Measurements from ENCODE around the gene SORCS1. TPM values are rescaled to one million over a fixed set of nuclear protein-coding genes. Genes with fewer than 3 reads are reported as not detected.
A peak's percentile ranks its signal among the peaks of the same experiment; 100 is the strongest.

The SORCS1 gene
- total and polyA plus RNA-seq, 2 of the 8 experiments (the other 6 are each of a cell fraction or from before 2014, with no cell fraction given), result 4.1 to 4.6 TPM

GRCh38 chr10:107103174-107104025 lies 61.1 kb downstream of the SORCS1 start:
- Histone ChIP-seq H3K56ac (replicated peaks; ENCODE audit: insufficient read length, low read depth, low read length) (no peak overlapping the region), H3K9me3 (ENCODE audit: insufficient read depth in 2 of 2, low read depth in 1 of 2, low read length in 1 of 2) (peaks cover under 1 to 3% of the 10 kb centered on the region in 2 experiments; a peak in 1 of 4 replicates), H2BK120ac (replicated peaks; ENCODE audit: low read depth, low read length) (no peak overlapping the region), H3K27ac (ENCODE audit: low read depth, low read length) (no peak overlapping the region), H3K18ac (ENCODE audit: extremely low read depth, low read length) (no peak overlapping the region; the same call in 1 of the 2 replicates), H2AFZ (ENCODE audit: low read length) (no peak overlapping the region), H4K20me1 (replicated peaks in 1 of 2; ENCODE audit: control insufficient read depth in 1 of 2, insufficient read depth in 2 of 2, low read length in 2 of 2) (no peaks in the 10 kb centered on the region), H3K4ac (replicated peaks; ENCODE audit: insufficient read length, low read depth, low read length) (no peak overlapping the region), H2BK12ac (ENCODE audit: low read depth, low read length) (no peak overlapping the region), H2AK5ac (ENCODE audit: low read depth, low read length) (no peak overlapping the region), H3K79me2 (ENCODE audit: control insufficient read depth in 1 of 2, insufficient read depth in 2 of 2, low read length in 2 of 2) (no peaks in the 10 kb centered on the region), H2BK5ac (ENCODE audit: low read depth, low read length) (no peak overlapping the region), H3K14ac (ENCODE audit: insufficient read length) (no peak overlapping the region), H3K9ac (replicated peaks in 1 of 4; ENCODE audit: extremely low read depth in 1 of 4, low read depth in 3 of 4, low read length in 3 of 4) (peak overlapping the region in 1 of 4 experiments; percentile 16; a peak in 2 of 7 replicates), H4K5ac (ENCODE audit: insufficient read length, low read depth, low read length) (peak overlapping the region; percentile 26), H3K27me3 (replicated peaks in 1 of 4; ENCODE audit: control insufficient read depth in 3 of 4, extremely low read depth in 1 of 4, insufficient read depth in 3 of 4, low read length in 3 of 4) (no peaks in the 10 kb centered on the region), H3K36me3 (ENCODE audit: control insufficient read depth in 2 of 4, insufficient read depth in 4 of 4, low read length in 3 of 4) (no peaks in the 10 kb centered on the region), H3K4me3 (ENCODE audit: extremely low read depth in 1 of 4, insufficient read depth in 2 of 4, low read depth in 3 of 4, low read length in 4 of 4) (peak overlapping the region in 1 of 4 experiments; percentile 25; a peak in 1 of 8 replicates), H2BK15ac (ENCODE audit: low read length) (no peak overlapping the region), H4K8ac (ENCODE audit: extremely low read depth, insufficient read depth, low read length) (no peak overlapping the region), H3K79me1 (ENCODE audit: low read depth, low read length) (no peaks in the 10 kb centered on the region), H3K23me2 (ENCODE audit: low read depth, low read length) (no peaks in the 10 kb centered on the region), H3K4me1 (replicated peaks in 1 of 4; ENCODE audit: control insufficient read depth in 3 of 4, insufficient read depth in 4 of 4, low read length in 3 of 4) (peaks cover 0 to 13% (median 7%) of the 10 kb centered on the region in 4 experiments; a peak in 4 of 7 replicates), H2BK20ac (ENCODE audit: low read length) (no peak overlapping the region), H4K91ac (replicated peaks; ENCODE audit: insufficient read length, low read length) (no peak overlapping the region), H3K4me2 (ENCODE audit: insufficient read depth in 1 of 2, low read depth in 2 of 2, low read length in 2 of 2) (peak overlapping the region in 1 of 2 experiments; percentile 40; a peak in 3 of 4 replicates), H3K23ac (ENCODE audit: insufficient read length) (no peak overlapping the region)
- FAIRE-seq (no peak), DNase-seq (ENCODE audit: low read depth in 1 of 2, low spot score in 2 of 2) (no peak)
- CTCF ChIA-PET (ENCODE audit: partially characterized antibody), result no interaction called here
- WGBS, 2 experiments (ENCODE audit: extremely low coverage in 1 of 2, insufficient coverage in 1 of 2, insufficient read length in 1 of 2, insufficient replicate concordance in 2 of 2, low coverage in 1 of 2, low lambda C conversion rate in 2 of 2, missing lambda C conversion rate in 1 of 2), result 78% methylated on average over 8 of the region's 8 CpGs; no CpG with 5 or more reads in 1 of the 2 experiments
- POLR2A ChIA-PET (ENCODE audit: partially characterized antibody), result interaction anchor here (0.9 kb wide), 1 partner anchor 55 kb away, joined by 3 read pairs; no protein-coding TSS in a partner anchor
- TF ChIP-seq YY1 (IDR thresholded peaks at IDR 0.05; ENCODE audit: low read depth, low read length), result no peak
- TF ChIP-seq HDAC2 (IDR thresholded peaks at IDR 0.05; ENCODE audit: borderline replicate concordance in 1 of 2, low read depth in 2 of 2, low read length in 2 of 2), result no peak
- TF ChIP-seq CBX8 (IDR thresholded peaks at IDR 0.05; ENCODE audit: borderline replicate concordance, low read depth, low read length), result no peak
- TF ChIP-seq NANOG (IDR thresholded peaks at IDR 0.05; ENCODE audit: insufficient read depth, low read depth, low read length, poor library complexity, severe bottlenecking), result no peak
- TF ChIP-seq POLR2A (IDR thresholded peaks at IDR 0.05; ENCODE audit: control extremely low read depth in 1 of 2, low read depth in 2 of 2, low read length in 2 of 2), result no peak
- no peak for TF ChIP-seq CTBP2 (IDR thresholded peaks at IDR 0.05; ENCODE audit: borderline replicate concordance, insufficient read depth, insufficient read length, low read length)
- TF ChIP-seq RXRA (IDR thresholded peaks at IDR 0.05; ENCODE audit: insufficient read depth, low read depth, low read length), result no peak
- TF ChIP-seq ZNF274 (IDR thresholded peaks at IDR 0.05; ENCODE audit: borderline replicate concordance, extremely low read depth, low read length), result no peak
- no peak for TF ChIP-seq CREB1 (IDR thresholded peaks at IDR 0.05)
- TF ChIP-seq TBP (IDR thresholded peaks at IDR 0.05; ENCODE audit: low read depth, low read length), result no peak
- no peak for TF ChIP-seq CBX5 (IDR thresholded peaks at IDR 0.05; ENCODE audit: low read depth, low read length)
- no peak for TF ChIP-seq CHD1 (IDR thresholded peaks at IDR 0.05; ENCODE audit: low read depth, low read length)
